Nephron progenitor cell (in vitro differentiated cells): ENCODE data around the gene BMF.
"Not testable (repeated sequence)": the region's sequence is repeated elsewhere in the genome, so short reads cannot be mapped to it uniquely, and the experiment has no call there.

Experiments used
- DNase-seq: peaks from one replicate; pipeline ENCODE4 v3.0.0; 2021
- H3K27ac Mint-ChIP-seq: 2 replicates; pipeline ENCODE4 v1.8.0; 2021; ENCODE audit warnings: mild to moderate bottlenecking, moderate library complexity, mixed read lengths
- H3K27me3 Mint-ChIP-seq: 2 replicates; pipeline ENCODE4 v1.8.0; 2021; ENCODE audit warnings: mild to moderate bottlenecking, low read depth, mixed read lengths; ENCODE audit not compliant: poor library complexity
- H3K36me3 Mint-ChIP-seq: 2 replicates; pipeline ENCODE4 v1.8.0; 2021; ENCODE audit warnings: low read depth, mixed read lengths
- H3K4me1 Mint-ChIP-seq: 2 replicates; pipeline ENCODE4 v1.8.0; 2021; ENCODE audit warnings: mixed read lengths
- H3K4me3 Mint-ChIP-seq: 2 replicates; pipeline ENCODE4 v1.8.0; 2021; ENCODE audit warnings: mild to moderate bottlenecking, moderate library complexity, mixed read lengths
- H3K9me3 Mint-ChIP-seq: 2 replicates; pipeline ENCODE4 v1.8.0; 2021; ENCODE audit warnings: mild to moderate bottlenecking, moderate library complexity, mixed read lengths
- CTCF ChIP-seq: fragments of 200-600 bp; sonication (generic); IDR thresholded peaks from 2 replicates; pipeline ENCODE4 v1.5.0; 2021; ENCODE audit warnings: antibody characterized with exemption

The BMF gene

GRCh38 chr15:40075298-40076044, 33.2 kb downstream of the BMF start:
- no peak for DNase-seq
- H3K4me3 Mint-ChIP-seq, result no peak overlapping the region
- no peaks in the 10 kb centered on the region for H3K27me3 Mint-ChIP-seq
- H3K9me3 Mint-ChIP-seq, result peaks cover 6% of the 10 kb centered on the region
- TF ChIP-seq CTCF, result no peak
- peaks cover 53% of the 10 kb centered on the region for H3K4me1 Mint-ChIP-seq
- no peaks in the 10 kb centered on the region for H3K36me3 Mint-ChIP-seq
- peak overlapping the region; percentile 93 for H3K27ac Mint-ChIP-seq

GRCh38 chr15:40074656-40075055, 34.0 kb downstream of the BMF start:
- DNase-seq, H3K9me3 Mint-ChIP-seq, H3K27ac Mint-ChIP-seq, H3K36me3 Mint-ChIP-seq, H3K27me3 Mint-ChIP-seq, H3K4me3 Mint-ChIP-seq: not testable (repeated sequence)
- peaks cover 56% of the 10 kb centered on the region for H3K4me1 Mint-ChIP-seq

GRCh38 chr15:40073716-40074490, 34.8 kb downstream of the BMF start:
- H3K9me3 Mint-ChIP-seq, H3K4me3 Mint-ChIP-seq, H3K27ac Mint-ChIP-seq, DNase-seq, H3K27me3 Mint-ChIP-seq, H3K36me3 Mint-ChIP-seq: not testable (repeated sequence)
- H3K4me1 Mint-ChIP-seq, result peaks cover 58% of the 10 kb centered on the region

GRCh38 chr15:40072216-40072990, 36.3 kb downstream of the BMF start:
- peaks cover 6% of the 10 kb centered on the region for H3K9me3 Mint-ChIP-seq
- no peaks in the 10 kb centered on the region for H3K27me3 Mint-ChIP-seq
- no peak overlapping the region for H3K4me3 Mint-ChIP-seq
- DNase-seq, result no peak
- TF ChIP-seq CTCF, result no peak
- H3K4me1 Mint-ChIP-seq, result peaks cover 58% of the 10 kb centered on the region
- H3K27ac Mint-ChIP-seq, result peak overlapping the region; percentile 72
- H3K36me3 Mint-ChIP-seq, result no peaks in the 10 kb centered on the region

- Mint-ChIP-seq H3K9me3 (peaks cover 6% of the 10 kb centered on the region), H3K27me3 (no peaks in the 10 kb centered on the region)
- TF ChIP-seq CTCF, result no peak
Observed at GRCh38 chr15:40070608-40071218, 38.0 kb downstream of the BMF start.

GRCh38 chr15:40070166-40070557, 38.5 kb downstream of the BMF start:
- H3K4me3 Mint-ChIP-seq, result no peak overlapping the region
- peak overlapping the region; percentile 79 for H3K27ac Mint-ChIP-seq
- peaks cover 52% of the 10 kb centered on the region for H3K4me1 Mint-ChIP-seq
- TF ChIP-seq CTCF, result no peak
- H3K36me3 Mint-ChIP-seq, result no peaks in the 10 kb centered on the region
- no peak for DNase-seq
- H3K27me3 Mint-ChIP-seq, result no peaks in the 10 kb centered on the region
- peaks cover 6% of the 10 kb centered on the region for H3K9me3 Mint-ChIP-seq

More at GRCh38 chr15:40070608-40071218, 38.0 kb downstream of the BMF start:
- Mint-ChIP-seq H3K36me3 (no peaks in the 10 kb centered on the region), H3K27ac (no peak overlapping the region), H3K4me3 (no peak overlapping the region), H3K4me1 (peaks cover 56% of the 10 kb centered on the region)
- DNase-seq, result no peak
